ENCODE data around the gene TYRO3. TPM values are rescaled to one million over a fixed set of nuclear protein-coding genes. Genes with fewer than 3 reads are reported as not detected.

TYRO3 gene
- polyA plus RNA-seq (ENCODE audit: insufficient read length) = 15.9 TPM

DNA sequence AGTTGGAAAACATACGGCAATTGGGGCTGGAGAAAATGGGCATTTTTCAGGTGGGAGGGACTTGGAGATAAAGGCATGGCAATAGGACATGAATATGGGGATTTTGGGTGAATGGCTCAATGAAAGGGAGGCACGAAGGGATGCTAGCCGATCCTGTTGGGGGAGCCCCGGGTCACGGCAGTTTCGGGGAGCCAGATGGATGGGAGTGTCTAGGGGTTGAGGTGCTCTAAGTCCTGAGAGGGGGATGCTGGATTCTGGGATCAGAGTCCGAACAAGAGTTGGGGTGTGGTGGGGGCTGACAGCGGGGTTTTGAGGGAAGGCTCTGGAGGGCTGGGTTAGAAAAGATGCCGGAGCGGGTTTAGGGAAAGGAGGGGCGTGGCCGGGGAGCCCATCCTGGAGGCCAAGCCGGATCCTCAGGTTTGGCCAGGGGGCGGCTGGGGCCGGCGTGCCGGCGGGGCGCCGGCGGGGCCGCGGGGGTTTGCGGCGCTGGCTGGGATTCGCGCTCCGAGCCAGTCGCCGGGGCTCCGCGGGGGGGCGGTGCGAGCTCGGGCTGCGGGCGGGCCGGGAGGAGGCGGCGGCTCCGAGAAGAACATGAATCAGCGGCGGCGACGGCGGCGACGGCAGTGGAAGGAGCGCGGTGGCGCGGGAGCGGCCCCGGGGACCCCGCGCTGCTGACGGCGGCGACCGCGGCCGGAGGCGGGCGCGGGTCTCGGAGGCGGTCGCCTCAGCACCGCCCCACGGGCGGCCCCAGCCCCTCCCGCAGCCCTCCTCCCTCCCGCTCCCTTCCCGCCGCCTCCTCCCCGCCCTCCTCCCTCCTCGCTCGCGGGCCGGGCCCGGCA lies at the start of gene TYRO3:
TSS of gene TYRO3 (plus strand) at position 813 of the 839 bp plus-strand sequence. CDS start 46 bp downstream, outside the sequence.
- no peak for DNase-seq (ENCODE audit: low read depth)

DNA sequence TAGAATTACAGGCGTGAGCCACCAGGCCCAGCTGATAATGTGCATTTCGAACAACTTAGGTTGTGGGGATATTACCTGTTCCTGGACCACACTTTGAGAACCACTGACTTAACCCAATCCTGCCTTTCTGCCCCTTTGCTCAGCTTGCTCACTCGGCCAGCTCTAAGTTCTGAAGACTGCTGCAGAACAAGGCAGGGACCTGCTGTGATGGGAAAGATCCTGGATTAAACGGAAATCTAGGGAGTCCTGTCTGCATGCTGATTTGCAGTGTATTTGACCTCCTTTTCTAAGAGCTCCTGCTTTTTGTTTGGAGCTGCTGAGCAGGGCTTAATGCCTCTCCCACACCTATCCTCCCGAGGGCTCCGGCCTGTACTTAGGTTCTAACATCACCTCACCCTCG lies 48.3 kb upstream of the TYRO3 start:
- no peak for DNase-seq (ENCODE audit: low read depth)

DNA sequence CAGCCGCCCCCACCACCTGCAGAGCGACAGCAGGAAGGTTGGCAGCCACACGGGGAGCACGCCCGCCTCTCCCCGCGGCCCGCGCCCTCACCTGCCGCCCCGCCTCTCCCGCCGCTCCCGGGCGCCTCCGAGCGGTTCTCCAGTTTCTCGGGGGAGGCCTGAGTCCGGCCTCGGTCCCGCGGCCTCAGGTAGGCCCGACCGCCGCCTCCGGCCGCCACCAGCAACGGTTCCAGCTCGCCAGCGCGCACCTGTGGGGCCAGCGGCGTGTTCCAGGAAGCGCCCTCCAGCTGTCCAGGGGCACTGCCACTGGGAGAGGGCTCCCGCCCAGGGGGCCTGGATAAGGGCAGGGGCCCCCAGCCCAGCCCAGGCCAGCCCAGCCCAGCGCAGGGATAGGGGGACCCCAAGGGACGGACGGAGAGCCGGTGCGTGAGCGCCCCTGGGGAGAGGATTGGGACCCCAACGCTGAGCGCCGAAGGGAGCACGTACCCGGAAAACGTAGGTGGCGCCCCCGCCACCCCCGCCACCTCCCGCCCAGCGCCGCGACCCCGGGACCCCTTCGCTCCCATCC lies 47.6 kb upstream of the TYRO3 start:
- no peak for DNase-seq (ENCODE audit: low read depth)

- DNase-seq (ENCODE audit: low read depth) = no peak
These were observed 47.1 kb upstream of the TYRO3 start for GRCh38 chr15:41511899-41512369.

DNA sequence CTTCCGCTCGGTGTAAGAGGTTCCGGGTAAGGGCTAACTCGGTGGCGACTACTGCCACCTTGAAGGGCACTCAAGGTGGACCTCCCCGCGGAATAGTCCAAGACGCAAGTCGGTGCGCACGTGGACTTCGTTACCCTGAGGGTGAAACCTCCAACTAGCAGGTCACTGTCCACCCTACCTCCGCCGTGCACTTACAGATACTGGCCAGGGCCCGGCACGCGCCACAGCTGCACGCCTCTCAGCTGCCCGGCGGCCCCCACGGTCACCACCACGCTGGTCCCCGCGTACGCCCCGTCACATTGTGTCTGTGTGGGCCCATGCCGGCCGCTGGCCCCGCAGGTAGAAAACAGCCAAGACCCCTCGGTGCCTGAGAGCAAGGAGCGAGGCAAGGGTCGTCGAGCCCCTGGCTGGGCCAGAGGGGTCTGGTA lies 46.5 kb upstream of the TYRO3 start:
- no peak for DNase-seq (ENCODE audit: low read depth)

DNA sequence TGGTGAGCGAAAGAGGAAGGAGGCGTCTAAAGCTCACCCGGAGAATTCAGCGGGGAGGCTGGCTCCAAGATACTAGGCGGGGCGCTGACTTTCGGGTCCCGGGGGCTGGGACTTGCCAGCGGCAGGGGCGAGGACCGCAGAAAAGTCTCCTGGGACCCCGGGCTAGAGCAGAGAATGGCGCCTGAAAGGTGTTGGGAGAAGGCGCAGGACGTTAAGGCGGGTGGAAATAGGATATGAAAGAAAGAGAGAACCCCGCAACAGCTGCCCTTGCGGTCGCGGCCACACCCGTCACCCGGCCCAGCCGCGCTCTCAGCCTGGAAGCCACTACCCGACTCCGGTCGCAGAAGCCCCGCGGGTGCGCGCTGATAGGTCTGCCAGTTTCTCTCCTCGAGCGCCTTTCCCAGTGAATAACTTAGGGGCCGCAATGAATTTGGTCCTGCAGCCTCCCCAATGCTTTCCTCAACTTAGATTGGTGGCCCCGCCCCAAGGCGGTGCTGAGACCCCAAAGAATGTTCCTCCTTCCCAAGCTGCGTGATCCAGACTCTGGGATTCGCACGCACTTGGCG lies 46.0 kb upstream of the TYRO3 start:
- no peak for DNase-seq (ENCODE audit: low read depth)

DNA sequence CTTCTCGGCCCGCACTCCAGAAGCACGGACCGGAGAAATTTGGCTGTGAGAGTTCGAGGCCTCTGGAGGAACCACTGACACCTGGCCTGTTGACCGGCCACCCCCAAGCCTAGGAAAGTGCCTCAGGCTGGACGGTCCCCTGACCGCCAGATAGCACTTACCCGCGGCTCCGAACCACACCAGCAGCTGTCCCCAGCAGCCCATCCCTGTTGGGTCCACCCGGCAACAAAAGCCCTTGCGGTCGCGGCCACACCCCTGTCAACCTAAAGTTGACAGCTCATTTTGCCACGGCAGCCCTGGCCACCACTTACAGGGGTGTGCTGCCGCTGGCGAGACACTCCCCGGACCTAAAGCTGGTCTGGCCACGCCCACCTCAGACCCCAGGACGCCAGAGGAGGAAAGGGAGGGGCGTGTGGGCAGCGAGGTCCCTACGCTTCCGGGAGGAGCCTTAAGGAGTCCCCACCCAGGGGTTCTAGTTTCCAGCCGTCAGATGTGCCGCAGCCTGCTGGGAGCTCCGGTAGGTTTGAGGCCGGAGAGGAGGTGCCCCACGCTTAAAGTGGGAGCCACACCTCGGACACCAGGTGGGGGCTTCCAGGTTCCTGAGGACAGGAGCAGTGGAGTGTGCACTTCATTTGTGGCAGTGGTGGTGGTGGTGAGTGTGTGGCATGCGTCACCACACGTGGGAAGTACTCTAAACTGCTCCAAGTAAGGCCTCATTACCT lies 45.3 kb upstream of the TYRO3 start, which contains the start of gene LTK:
TSS of gene LTK (minus strand) at position 322 of the 722 bp plus-strand sequence. CDS start at position 204, 118 bp downstream.
- DNase-seq (ENCODE audit: low read depth) = no peak

DNA sequence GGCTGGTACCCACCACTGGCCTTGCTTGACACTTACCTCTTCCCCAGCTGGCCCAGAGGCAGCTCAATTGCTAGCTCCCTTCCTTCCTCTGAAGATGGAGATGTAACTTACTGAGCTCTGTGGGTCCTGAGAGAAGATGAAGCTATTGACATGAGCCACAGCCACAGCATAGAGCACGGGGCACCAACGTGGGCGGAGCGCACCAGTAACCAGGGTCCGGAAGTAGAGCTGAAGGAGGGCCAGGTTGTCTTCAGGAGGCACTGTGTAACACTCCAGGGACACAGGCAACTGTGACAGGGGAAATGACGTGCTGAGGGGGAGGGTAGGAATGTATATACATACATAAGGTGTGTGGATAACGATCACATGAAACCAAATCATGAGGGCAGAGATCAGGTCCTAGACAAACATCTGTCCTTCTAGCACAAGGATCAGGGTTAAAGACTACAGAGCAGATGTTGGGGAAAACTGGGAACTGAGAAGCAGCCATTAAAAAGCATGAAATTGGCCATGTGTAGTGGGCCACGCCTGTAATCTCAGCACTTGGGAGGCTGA lies 41.0 kb upstream of the TYRO3 start:
- DNase-seq (ENCODE audit: low read depth) = no peak

GRCh38 chr15:41520636-41521035 lies 38.4 kb upstream of the TYRO3 start:
- DNase-seq (ENCODE audit: low read depth) = no peak

GRCh38 chr15:41521614-41522013 lies 37.4 kb upstream of the TYRO3 start:
- DNase-seq (ENCODE audit: low read depth) = no peak

DNA sequence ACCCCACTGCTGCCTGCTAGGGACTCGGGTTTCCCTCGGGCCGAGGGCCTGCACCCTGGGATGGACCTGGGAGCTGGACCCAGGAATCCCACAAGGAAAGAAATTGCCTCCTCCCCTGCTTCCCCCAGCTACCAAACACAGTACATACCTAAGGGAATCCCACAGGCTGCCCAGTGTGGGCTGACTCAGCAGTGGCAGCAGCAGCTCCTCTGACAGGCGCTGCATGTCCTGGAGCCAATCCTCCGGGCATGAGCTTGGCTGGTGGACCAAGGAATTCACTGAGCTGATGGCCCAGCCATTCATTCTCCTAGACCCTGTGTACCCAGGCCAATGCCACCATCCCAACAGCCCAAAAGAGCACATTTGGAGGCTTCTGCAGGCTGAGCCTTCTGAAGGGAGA lies 35.9 kb upstream of the TYRO3 start:
- no peak for DNase-seq (ENCODE audit: low read depth)

DNA sequence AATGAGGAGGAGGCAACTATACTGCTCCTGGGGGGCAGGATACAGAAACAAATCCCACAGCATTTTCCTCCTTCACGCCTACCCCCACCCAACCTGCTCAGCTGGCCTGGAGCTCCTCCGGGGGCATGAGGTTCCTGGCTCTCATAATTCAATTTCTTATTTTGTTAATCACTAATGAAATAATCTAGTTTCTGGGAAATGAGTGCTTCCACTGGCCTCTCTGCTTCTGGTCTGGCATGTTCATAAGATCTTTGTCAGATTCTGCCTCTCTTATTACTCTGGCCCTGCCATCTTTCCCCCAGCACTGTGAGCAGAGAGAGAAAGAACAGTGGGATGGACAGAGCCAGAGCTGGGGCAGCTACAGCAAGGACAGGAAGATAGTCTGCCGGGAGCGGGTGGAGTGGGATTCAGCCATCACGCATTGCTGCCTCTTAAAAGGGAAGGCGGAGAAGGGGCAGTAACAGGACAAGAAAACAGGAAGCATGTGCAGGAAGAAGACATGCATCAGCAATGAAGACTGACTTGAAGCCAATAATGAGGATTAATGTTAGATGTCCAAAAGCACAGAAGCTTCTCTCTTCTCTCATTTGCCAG lies 28.6 kb upstream of the TYRO3 start:
- no peak for DNase-seq (ENCODE audit: low read depth)

DNA sequence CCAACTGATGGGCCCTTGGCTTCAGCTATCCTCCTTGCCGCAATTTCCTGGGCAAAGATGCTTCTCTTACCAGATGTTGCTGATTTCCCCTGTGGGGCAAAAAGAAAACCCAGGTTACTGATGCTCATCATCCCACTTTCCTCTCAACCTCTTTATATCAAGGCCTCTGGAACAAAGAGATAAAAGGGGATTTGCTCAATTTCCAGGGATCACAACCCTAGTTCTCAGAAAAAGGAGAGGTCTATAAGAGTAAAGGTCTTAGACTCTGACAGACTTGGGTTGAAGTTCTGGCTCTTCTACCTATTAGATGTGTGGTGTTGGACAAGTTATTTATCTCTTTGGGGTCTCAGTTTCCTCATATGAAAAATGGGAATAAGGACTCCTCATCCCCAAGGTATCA lies 23.5 kb upstream of the TYRO3 start:
- no peak for DNase-seq (ENCODE audit: low read depth)

GRCh38 chr15:41536866-41537265 lies 22.1 kb upstream of the TYRO3 start:
- DNase-seq (ENCODE audit: low read depth) = no peak

DNA sequence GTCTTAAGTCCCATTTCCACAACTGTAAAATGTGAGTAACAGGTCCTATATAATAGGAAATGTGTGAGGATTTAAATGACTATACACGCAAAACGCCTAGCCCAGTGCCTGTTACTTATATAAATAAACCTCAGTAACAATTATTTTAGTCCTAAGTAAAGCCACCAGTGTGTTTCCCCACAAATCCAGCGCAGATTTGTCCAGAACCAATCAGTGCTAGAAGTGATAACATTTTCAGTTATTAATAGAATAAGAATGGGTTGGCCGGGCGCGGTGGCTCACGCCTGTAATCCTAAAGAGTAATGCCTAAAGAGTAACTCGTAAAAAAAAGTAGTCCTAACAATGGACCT lies 15.5 kb upstream of the TYRO3 start:
- DNase-seq (ENCODE audit: low read depth) = no peak

DNA sequence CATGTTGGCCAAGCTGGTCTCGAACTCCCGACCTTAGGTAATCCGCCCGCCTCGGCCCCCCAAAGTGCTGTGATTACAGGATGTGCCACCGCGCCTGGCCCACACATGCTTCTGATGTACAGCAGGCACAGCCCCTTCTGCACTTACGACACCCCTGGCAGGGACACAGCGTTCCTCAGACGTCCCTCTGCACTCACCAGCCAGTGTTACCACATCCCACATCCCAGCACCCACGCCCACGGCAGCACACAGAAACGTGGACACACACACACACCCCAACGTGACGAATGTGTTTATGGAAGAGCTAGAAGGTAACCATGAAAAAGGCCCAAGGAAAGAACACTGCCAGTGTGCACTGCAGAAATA lies 14.4 kb upstream of the TYRO3 start:
- no peak for DNase-seq (ENCODE audit: low read depth)

GRCh38 chr15:41545218-41545617 lies 13.8 kb upstream of the TYRO3 start:
- DNase-seq (ENCODE audit: low read depth) = no peak

GRCh38 chr15:41546851-41547786 lies 11.9 kb upstream of the TYRO3 start:
- no peak for DNase-seq (ENCODE audit: low read depth)

- no peak for DNase-seq (ENCODE audit: low read depth)
These were observed 8.8 kb upstream of the TYRO3 start for GRCh38 chr15:41550066-41550775.

DNA sequence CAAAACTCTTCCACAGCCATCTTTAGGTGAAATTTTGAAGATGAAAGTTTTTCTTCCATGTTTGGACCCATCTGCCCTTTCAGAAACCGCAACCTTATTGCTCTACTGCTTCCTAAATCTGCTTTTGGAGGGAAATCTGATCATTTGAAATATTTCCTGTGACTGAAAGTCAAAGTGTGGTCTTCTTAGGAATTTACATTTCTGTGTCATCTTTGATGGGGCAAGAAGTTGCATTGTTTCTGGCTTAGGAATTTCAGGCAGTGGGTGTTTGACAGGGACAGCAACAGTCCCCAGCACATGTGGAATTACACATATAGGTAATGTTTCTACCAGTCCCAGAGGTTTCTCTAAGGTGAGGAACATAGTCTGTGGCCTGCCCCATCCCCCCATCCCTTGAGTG lies 5.3 kb upstream of the TYRO3 start:
- no peak for DNase-seq (ENCODE audit: low read depth)
